ENCODE data around the gene ARF1. TPM values are rescaled to one million over a fixed set of nuclear protein-coding genes. Genes with fewer than 3 reads are reported as not detected.

The ARF1 gene
- total and polyA plus RNA-seq, 2 of the 13 experiments (the other 11 are each of a cell fraction or from before 2014, with no cell fraction given) = 186 to 327 TPM

DNA sequence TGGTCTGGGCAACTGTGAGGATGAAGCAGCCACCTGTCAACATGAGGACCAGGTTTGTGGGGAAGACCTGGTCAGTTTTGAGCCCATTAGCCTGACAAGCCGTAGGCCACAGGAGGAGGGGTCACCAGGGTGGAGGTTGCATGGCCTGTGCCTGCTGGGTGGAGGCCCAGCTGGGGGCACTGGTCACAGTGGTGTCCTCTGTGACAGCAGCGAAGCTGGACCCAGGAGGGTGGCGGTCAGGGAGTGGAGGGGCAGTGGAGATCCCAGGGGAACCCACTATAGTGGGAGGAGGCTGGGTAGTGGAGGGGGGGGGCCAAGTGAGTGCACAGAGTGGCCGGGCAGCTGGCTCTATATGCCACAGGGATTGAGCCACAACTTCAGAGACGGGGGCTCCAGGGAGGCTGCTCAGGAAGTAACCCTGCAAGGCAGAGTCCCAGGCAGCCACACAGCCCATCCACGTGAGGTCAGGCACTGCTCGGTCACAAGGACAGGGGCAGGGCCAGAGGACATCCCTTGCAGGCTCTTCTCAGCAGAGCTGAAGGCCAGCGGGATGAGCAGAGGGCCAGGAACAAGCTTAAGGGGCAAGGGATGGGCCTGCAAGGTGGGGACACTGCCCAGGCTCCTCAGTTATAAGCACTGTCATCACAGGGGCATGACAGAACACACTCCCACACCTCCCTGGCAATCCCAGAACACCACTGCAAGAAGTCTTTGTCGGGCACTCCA, 22.9 kb downstream of the ARF1 start:
- Histone ChIP-seq H3K27ac (ENCODE audit: extremely low read length, insufficient read depth, low read length) (no peak overlapping the region), H3K4me1 (ENCODE audit: insufficient read depth, low read length) (peaks cover 36% of the 10 kb centered on the region), H3K4me3 (replicated peaks in 1 of 3; ENCODE audit: insufficient read depth in 1 of 3, low read depth in 2 of 3, low read length in 3 of 3) (no peak overlapping the region), H3K79me2 (ENCODE audit: insufficient read depth, low read length) (peaks cover 32% of the 10 kb centered on the region), H2AFZ (ENCODE audit: low read length) (no peak overlapping the region), H3K9ac (ENCODE audit: insufficient read depth, low read depth, low read length) (no peak overlapping the region), H3K36me3 (replicated peaks in 1 of 2; ENCODE audit: control insufficient read depth in 1 of 2, insufficient read depth in 2 of 2, low read length in 2 of 2) (peaks cover 2 to 7% of the 10 kb centered on the region in 2 experiments; a peak in 2 of 5 replicates), H3K27me3 (ENCODE audit: control insufficient read depth in 1 of 2, insufficient read depth in 2 of 2, low read length in 2 of 2) (no peaks in the 10 kb centered on the region; a peak in 1 of 5 replicates), H3K4me2 (ENCODE audit: low read depth, low read length) (no peak overlapping the region), H3K9me3 (ENCODE audit: low read length) (no peaks in the 10 kb centered on the region), H4K20me1 (ENCODE audit: insufficient read depth, low read length) (peaks cover 8% of the 10 kb centered on the region; the same call in 1 of the 2 replicates)
- ChIA-PET POLR2A (interaction anchor here (0.5 to 1.3 kb wide), 3 partner anchors 11 to 60 kb away, joined by 3 to 4 read pairs (median 4); partner anchors contain the start of gene IBA57), CTCF (ENCODE audit: low intra/inter-chr PET ratio, low total read pairs) (no interaction called here)
- no TSS peak for BruUV-seq (replicated peaks)
- ATAC-seq = no peak
- no peak for DNase-seq (ENCODE audit: low spot score)
- no peak for TF ChIP-seq BCL6 (CRISPR knock-in tag; IDR thresholded peaks at IDR 0.05)
- peak; percentile 88 for TF ChIP-seq AGO2 (optimal IDR thresholded peaks at IDR 0.05; ENCODE audit: low read depth, low read length)
- TF ChIP-seq SNAPC5 (CRISPR knock-in tag; IDR thresholded peaks at IDR 0.05; ENCODE audit: borderline replicate concordance) = no peak
- TF ChIP-seq HMG20A (CRISPR knock-in tag; IDR thresholded peaks at IDR 0.05; ENCODE audit: borderline replicate concordance) = no peak
- no peak for TF ChIP-seq ZNF12 (CRISPR knock-in tag; IDR thresholded peaks at IDR 0.05)
- TF ChIP-seq KLF16 (CRISPR knock-in tag; IDR thresholded peaks at IDR 0.05) = no peak
- 0 out of 2 replicates have a peak, but pooled peaks have one; percentile 6 for TF ChIP-seq ZFY (CRISPR knock-in tag; IDR thresholded peaks at IDR 0.05)
- TF ChIP-seq ZNF549 (CRISPR knock-in tag; IDR thresholded peaks at IDR 0.05) = no peak
- in situ Hi-C loops (cut with HindIII; ENCODE audit: extremely low pct_ligation_motif_present, low pct_unique_long_range_greater_than_20kb) (no loop called here), intact Hi-C loops (cut with micrococcal nuclease; ENCODE audit: unreplicated experiment) (no loop called here)
- no peak for FAIRE-seq
- 86% methylated on average over 7 of the region's 9 CpGs for WGBS (ENCODE audit: low lambda C conversion rate)
